ENCODE measurements around the gene PSMC1. TPM values are rescaled to one million over a fixed set of nuclear protein-coding genes. Genes with fewer than 3 reads are reported as not detected.
"Not testable (repeated sequence)": the region's sequence is repeated elsewhere in the genome, so short reads cannot be mapped to it uniquely, and the experiment has no call there.

Gene PSMC1
- total RNA-seq = 68.5 TPM

DNA sequence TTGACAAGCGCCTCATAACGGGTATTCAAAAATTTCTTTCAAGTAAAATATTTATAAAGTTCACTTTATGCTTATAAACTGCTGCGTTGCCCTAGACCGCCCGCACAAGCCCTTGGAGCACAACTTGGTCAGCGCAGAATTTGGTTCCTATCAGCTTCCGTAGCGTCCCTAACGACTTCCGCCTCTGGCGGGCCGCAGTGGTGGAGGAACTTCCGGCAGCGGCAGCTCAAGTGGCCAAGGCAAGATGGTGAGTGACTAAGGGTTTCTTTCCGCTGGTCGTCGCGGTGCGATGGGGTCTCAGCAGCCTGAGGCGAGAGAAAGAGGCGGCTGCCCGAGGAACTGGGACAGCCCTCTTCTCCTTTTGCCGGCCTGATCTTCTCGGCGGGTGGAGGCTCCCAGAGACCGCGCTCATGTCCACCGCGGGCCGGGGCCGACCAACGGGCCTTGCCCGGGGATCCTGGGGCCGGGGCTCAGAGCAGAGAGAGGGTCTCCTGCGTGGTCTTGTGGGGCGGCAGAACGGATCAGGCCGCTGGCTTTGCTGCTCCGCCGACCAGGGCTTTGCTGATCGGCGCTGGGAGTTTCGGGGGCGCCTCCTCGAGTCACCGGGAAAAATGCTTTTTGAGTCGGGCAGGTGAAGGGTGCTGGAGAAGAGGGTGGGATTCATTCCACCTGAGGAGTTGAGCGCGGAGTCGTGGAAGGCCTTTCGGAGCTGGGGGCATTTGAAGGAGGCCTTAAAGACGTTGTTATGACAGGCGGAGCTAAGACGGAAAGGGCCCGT, at the start of gene PSMC1:
Gene PSMC1 (plus strand): TSS at position 200 of the 778 bp plus-strand sequence. CDS start 45 bp downstream, at position 245.
- peak; percentile 96 for ATAC-seq

DNA sequence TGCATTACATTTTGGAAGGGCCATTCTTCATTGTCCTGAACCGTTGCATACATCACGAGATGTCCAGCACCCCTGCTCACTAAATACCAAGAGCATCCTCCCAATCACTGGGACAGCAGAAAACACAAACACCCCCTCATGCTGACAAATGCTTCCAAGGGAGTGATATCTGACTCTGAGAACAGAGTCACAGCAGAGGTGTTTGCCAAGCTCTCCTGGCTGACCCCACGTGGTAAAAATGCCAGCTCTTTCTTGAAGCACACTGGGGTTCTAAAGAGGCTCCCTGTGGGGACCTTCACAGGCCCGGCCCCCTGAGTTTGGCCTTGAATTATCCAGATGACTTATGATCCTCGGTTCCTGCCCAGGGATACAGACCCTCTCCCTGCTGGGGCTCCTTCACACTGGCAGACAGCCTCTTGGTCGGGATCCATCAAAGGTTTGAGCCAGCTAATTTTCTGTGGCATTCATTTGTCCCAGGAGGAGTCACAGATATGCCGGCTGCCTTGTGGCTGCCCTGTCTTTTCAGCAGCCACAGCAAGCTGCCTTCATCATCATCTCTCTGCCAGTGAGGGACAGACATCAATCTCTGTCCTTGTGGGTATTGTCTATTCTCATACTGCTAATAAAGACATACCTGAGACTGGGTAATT, 43.1 kb upstream of the PSMC1 start:
- ATAC-seq = no peak

DNA sequence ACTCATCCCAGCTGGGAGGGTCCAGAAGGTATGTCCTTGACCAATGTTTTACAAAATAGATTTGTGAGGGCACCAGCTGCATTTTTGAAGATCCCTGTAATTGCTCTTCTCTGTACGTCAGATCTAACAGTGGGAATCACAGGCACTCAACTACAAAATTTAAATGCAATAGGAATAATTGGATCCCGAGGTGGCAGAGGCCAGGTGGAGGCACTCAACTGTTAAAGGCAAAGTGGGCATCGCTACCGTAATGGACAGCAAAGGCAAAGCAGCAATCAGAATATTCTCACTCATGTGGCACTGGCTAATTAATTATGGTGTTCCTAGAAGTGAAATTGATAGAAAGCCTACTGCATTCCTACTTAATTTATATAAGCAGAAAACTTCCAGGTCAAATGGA, 27.9 kb upstream of the PSMC1 start:
- no peak for ATAC-seq

DNA sequence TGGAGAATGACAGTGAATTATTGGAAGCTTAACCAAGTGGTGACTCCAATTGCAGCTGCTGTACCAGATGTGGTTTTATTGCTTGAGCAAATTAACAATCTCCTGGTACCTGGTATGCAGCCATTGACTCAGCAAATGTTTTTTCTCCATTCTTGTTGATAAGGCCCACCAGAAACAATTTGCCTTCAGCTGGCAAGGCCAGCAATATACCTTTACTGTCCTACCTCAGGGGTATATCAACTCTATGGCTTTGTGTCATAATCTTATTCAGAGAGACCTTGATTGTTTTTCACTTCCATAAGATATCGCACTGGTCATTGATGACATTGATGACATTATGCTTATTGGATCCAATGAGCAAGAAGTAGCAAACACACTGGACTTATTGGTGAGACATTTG, 26.4 kb upstream of the PSMC1 start:
- not testable (repeated sequence) for ATAC-seq

DNA sequence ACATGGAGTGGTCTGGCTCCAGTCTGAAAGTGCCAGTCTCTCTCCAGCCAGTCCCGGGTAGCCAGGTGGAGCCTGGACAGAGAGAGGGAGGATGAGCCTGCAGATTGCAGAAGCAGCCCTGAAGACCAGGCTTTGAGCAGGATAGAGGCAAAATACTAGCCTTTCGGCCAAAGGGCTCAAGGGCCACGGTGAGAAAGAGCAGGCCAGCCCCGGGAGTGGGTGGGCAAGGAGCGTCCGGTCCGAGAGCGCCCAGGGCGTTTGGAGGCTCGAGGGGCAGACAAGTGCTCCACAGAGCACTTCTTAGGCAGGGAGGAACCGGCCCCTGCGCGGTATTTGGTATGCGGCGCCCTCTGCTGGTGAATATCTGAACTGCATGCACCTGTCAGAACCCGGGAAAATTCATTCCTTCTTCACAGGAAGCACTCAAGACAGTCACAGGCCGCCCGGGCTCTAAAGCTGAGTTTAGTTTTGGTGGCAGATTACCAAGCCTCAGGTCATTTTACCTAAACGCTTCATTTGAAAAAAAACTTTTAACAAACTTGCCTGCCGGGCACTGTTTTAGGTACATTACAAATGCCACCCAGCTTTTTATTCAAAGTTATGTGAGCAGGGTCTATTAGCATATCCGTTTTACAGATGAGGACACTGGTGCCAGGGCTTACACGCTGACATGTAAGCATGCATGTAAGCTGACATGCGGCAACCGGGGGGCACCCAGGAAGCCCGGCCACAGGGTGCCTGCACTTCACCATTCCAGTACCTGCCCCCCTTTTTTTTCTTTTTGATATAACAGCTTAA, 21.0 kb upstream of the PSMC1 start:
- ATAC-seq = peak; percentile 85

DNA sequence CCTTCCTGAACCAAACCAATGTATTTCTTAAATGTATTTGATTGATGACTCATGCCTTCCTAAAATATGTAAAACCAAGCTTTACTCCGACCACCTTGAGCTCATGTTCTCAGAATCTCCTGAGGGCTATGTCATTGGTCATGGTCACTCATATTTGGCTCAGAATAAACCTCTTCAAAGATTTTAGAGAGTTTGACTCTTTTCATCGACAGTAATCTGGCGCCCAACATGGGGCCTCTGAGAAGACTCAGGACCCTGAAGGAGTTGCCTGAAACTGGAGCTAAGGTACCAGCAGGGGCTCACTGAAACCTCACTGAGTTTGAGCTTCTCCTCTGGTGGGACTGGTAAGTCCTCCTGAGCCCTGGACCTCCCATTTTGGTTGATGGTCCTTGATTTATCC, 17.2 kb upstream of the PSMC1 start:
- no peak for ATAC-seq

DNA sequence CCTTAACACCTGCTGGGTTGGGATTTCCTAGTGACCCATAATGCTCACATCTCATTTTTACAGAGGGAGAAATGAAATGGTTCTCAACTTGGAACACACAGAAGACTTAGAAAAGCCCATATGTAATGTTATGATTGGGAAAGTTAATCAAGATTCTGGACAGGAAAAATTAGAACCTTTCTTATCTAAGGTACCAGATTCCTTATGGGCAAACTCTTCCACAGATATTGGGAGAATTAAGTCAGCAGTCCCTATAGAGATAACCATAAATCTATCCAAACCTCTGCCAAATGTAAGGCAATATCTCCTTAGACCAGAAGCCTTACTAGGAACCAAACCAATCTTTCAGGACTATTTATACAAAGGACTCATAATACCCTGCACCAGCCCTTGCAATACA, 13.9 kb upstream of the PSMC1 start:
- no peak for ATAC-seq

DNA sequence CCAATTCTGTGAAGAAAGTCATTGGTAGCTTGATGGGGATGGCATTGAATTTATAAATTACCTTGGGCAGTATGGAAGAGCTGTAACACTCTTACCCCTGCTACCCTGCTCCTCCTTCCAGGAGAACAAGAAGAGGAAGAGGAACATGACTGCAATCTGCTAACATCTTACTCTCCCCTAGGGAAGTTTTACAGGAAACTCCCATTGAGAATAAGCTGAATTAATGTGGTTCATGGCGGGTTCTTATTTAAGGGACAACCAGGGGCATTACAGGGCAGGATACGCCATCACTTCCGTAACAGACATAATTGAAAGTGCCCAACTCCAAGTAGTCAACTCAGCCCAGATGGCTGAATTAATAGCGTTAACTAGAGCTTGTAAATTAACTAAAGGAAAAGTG, 9.4 kb upstream of the PSMC1 start:
- no peak for ATAC-seq

DNA sequence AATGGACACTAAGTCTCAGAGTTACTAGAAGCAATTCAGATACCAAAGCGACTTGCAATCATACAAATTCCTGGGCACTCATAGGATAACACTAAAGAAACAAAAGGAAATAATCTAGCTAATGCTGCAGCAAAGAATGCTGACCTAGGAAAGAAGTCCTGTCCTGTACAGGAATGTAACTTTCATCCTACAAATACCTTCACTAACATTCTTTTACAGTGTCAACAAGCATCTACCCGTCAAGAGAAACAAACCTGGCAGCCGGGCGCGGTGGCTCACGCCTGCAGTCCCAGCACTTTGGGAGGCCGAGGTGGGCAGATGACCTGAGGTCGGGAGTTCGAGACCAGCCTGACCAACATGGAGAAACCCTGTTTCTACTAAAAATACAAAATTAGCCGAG, 8.9 kb upstream of the PSMC1 start:
- ATAC-seq = not testable (repeated sequence)

DNA sequence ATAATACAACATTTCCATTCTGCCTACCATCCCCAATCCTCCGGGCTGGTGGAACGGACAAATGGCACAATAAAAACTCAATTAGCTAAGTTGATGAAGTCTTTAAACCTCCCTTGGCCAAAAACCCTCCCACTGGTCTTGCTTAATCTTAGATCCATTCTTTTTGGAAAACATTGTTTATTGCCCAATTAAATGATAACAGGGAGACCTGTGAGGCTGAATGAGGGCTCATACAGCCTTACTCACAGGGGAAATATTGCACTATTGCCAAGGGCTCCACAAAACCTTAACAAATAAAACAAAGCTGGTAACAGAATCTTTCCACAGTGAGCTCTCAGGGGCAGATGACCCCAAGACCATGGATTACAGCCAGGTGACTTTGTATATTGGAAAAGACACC, 7.8 kb upstream of the PSMC1 start:
- ATAC-seq = no peak

DNA sequence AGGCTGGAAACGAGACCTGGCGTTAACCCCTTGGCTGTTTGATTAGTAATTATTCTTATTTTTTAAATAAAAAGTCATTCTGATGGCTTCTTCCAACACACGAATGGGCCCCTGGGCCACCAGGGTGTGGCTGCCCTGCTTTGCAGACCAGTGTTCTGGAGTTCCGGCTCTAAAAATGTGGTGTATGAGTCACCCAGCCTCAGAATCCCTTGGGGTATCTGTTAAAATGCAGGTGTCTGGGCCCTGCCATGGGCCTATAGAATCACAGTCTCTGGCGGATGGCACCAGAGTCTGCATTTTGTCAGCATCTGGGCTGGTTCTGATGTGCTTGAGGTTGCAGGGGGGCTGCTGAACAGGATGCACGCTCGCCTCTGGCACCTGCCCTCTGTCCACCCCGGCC, 2.5 kb upstream of the PSMC1 start:
- no peak for ATAC-seq

DNA sequence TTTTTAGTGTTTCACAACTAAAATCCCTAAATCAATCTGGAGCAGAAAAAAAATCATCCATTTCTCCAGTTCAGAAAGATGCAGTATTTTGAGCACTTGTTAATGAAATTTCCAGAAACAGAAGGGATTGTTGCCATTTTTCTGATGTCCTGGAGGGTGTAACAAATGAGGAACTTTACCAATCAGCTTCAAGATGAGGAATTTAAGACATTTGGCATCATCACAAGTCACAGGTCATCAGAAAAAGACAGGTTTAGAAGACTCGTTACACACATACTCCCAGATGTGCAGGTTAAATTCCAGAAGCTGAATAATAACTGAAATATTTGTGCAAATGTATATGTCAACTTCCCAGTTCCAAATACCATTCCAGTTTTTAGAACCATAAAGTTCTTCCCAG, 482 bp upstream of the PSMC1 start:
- ATAC-seq = no peak

DNA sequence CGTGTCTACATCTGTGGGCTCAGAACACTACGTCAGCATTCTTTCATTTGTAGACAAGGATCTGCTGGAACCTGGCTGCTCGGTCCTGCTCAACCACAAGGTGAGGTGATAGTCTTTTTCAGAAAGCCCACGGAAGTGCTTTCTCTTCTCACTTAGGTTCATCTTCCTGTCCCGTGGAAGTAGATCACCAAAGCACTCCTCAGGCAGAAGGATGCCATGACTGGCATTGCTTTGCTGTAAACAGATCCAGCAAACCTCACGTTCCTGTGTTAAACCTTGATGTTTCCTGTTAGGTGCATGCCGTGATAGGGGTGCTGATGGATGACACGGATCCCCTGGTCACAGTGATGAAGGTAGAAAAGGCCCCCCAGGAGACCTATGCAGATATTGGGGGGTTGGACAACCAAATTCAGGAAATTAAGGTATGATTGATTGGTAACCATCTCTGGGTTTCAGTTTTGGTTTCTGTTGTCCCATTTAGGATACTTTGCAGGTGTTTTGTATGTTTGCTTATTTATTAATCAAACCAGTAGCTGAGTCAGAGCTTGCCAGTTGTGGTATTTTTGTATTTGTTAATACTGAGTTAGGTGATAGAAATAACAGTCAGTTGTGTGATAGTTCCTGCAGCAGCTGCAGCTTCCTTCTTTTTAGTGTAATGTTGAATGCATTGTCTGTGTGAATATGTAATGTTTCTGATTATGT, 7.5 kb downstream of the PSMC1 start:
- no peak for ATAC-seq

DNA sequence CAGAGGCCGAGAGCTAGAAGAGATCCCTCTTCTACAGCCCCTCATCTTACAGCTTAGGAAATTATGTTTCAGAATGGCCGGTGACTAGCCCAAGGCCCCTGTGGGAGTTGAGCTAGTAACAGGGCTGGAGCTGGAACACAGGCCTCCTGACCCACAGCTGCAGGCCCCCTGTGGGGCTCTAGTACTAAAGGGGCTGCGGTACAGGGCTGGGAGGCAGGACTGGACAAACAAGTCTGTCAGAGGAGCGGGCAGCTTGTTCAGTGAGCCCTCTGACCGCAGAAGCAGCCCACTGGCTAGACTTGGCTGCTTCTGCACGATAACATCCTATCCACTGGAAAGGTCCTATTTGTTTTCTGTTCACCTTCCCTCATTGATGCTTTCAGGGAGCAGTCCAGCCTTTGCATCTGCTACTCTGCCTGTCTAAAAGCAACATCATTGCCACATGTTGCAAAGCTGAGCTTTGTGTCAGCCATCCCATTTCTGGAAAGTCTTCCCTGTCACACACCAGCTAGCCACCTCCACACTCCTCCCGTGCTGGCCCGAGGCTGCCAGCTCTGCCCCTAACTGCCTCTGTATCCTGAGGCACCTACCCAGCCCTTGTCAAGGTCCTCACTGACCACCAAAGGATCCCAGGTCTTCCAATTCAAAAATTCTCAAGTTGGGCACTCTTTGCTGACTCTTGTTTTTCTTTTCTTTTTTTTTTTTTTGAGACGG, 10.2 kb downstream of the PSMC1 start:
- ATAC-seq = peak; percentile 39

DNA sequence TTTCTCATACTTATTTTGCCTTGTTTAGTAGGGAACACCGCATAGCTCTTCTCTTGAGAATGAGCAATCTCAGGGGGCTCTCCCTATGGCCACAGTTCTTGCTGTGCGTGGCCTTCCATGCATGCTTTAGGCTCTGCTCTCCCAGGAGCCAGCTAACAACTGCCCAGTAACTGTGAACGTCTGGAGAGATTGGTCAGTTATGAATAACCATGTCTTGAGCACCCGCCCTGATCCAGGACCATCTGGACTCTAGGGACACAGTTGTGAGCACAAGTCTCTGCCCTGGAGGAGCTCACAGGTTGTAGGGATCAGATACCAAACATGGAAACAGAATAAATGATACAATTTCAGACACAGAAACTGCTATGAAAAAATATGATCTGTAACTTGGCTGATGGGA, 12.1 kb downstream of the PSMC1 start:
- ATAC-seq = no peak

DNA sequence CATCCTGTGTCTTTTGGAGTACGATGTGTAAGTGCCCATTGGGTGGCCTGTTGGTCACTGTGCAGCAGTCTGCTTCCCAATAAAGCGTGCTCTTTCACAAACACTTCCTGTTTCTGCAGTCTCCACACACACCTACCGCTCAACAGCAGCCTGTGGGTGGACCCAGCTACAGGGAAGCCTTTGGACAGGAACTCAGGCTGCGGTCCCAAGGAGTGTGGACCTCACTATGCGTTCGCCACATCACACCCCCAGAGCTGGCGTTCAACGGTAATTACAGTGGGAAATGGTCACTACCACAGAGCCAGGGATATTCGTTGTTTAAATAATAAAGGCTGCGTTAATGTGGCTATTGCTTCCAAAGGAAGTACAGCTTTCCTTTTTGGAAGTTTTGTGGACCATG, 16.2 kb downstream of the PSMC1 start:
- peak; percentile 15 for ATAC-seq

DNA sequence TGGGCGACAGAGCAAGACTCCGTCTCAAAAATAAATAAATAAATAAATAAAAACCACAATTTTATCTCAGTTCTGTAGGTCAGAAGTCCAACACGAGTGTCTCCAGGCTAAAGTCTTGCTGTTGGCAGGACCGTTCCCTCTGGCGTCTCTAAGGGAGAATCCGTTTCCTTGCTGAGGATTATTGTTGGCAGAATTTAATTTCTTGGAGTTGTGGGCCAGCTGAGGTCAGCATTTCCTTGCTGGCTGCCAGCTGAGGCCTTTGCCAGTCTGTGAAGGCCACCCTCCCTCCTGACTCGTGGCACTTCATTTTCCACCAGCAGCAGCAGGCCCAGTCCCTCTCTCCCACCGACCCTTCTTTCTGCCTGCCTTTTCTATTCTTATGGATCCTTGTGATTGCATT, 17.2 kb downstream of the PSMC1 start:
- no peak for ATAC-seq

DNA sequence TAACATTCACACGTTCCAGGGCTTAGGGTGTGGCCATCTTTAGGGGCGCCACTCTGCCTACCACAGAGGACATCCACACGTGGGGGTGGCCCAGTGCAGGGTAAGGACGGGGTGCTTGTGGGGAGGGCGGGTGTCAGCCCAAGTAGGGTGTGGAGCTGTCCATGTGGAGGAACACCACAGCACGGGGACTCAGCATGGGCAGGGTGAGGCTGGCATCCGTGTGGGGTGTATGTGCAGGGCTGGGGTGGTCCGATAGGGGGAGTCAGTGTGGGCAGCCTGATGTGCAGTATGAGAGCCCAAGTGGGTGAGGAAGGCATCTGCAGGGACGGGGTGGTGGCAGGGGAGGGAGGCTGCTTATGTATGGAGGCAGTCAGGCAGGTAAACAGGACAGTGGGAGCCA, 17.7 kb downstream of the PSMC1 start:
- ATAC-seq = peak; percentile 34

DNA sequence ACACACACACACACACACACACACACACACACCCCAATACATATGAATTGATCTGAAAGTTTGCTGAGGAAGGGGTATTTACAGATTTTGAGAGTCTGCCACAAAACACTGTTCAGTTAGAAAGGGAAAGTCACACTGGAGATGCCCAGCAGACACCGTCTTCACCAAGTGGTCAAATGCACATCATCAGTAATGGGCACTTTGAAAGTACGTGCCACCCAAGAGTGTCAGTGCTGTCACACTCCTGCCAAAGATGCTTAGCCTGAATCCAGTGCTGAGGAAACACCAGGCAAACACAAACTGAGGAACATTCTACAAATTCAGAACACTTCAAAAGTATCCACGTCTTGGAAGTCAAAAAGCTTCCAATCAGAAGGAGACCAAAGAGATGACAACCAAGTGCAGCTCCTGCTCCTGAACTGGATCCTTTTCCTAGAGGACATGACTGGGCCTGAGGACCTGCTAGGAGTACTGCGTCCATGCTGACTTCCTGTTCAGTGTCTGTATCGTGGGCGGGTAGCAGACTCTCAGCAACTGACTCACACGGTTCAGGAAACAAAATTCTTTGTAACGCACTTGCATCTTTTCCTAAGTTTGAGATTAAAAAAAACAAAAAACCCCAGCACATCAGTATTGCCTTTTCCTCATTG, 18.6 kb downstream of the PSMC1 start:
- ATAC-seq = peak; percentile 63

DNA sequence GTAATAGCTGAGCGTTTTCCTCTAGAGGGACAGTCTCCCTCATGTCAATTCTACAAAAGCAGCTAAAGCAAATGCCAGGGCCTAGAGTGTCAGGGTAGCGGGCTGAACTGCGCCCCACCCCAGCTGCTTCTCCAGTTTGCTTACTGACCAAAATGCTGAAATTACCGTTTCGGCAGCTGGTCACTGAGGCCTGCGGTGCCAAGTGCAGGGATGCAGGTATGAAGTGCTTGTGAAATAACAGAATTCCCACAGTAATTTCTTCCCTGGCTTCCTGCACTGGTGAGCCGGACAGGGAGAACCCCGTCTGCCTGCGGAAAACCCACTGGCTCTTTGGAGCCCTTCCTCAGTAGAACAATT, 19.1 kb downstream of the PSMC1 start:
- ATAC-seq = no peak

DNA sequence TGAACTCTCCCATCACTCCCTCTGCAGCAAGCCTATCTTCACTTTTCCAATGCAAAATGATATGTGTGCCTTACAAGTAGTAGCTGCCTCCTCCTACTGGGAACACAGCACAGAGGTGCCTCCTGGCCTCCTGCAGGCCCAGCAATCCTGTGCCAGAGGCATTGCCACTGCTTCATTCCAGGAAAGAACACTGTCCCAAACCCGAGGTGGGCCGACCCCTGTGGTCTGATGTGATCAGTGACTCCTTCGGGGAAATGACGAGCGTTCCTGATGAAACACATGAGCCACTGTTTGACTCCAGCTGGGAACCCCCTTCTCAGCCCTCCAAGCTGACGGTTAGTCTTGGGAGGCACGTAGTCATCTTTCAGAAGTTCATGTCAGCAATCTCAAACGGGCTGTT, 19.5 kb downstream of the PSMC1 start:
- ATAC-seq = no peak
